ENCODE results near the gene JAKMIP1. TPM values are rescaled to one million over a fixed set of nuclear protein-coding genes. Genes with fewer than 3 reads are reported as not detected.
A peak's percentile ranks its signal among the peaks of the same experiment; 100 is the strongest.

The JAKMIP1 gene
- total and polyA plus RNA-seq, 5 donors from 2014 or later = 18.7 to 39.7 (median 32.6) TPM

DNA sequence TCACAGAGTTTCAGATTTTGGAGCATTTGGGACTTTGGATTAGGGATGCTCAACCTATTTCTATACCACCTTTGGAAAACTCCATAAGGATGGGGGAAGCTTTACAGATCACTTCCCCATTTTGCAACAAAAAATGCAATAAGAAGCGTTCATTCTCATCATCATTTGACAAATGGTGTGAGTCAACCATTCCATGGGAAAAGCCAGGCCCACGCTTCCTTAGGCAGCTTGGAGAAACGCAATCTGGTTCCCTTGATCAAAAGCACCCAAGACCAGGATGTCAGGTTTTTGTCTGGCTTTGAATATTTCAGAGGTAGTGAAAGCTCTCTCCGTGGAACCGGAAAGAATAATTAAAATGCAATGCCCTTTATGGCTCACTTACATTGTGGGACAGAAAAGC lies 102.8 kb downstream of the JAKMIP1 start:
- H3K4me1 ChIP-seq (ENCODE audit: control insufficient read depth, insufficient read depth, low read length, poor library complexity, severe bottlenecking) = no peaks in the 10 kb centered on the region
- ATAC-seq (ENCODE audit: low read depth in 2 of 2) (no peak), DNase-seq (no peak)
- Mint-ChIP-seq H3K9me3 (peaks cover 0 to 3% (median 0%) of the 10 kb centered on the region in 7 donors), H3K27ac (no peak overlapping the region), H3K36me3 (peaks cover 3% of the 10 kb centered on the region), H3K4me3 (no peak overlapping the region), H3K27me3 (no peaks in the 10 kb centered on the region), H3K4me1 (peaks cover 0 to 14% (median 5%) of the 10 kb centered on the region in 4 donors)
- H3K27ac ChIP-seq (ENCODE audit: insufficient read depth, low read length, poor library complexity, severe bottlenecking) = no peak overlapping the region
- H3K4me3 ChIP-seq (ENCODE audit: low read depth, low read length) = no peak overlapping the region
- H3K27me3 ChIP-seq (ENCODE audit: control insufficient read depth, insufficient read depth, low read length) = no peaks in the 10 kb centered on the region
- H3K36me3 ChIP-seq (ENCODE audit: control insufficient read depth, insufficient read depth, low read length) = peaks cover 9% of the 10 kb centered on the region
- H3K9me3 ChIP-seq (ENCODE audit: control insufficient read depth in 2 of 2, low read length in 2 of 2) = no peaks in the 10 kb centered on the region

DNA sequence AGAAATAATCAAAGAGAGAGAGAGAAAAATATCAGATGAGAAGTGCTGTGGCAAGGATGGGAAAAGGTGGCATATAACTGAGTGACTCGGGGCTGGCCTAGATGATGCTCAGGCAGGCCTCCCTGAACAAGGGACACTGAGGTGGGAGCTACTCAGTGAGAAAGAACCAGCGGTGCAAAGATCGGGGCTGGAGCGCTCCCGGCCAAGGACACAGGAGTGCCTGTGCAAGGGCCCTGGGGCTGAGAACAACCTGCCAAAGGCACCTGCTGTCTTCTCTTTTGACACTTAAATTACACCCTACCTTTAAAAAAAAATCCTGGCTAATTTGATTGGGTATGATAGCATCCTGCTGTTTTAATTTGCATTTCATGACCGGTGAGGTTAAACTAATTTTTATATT lies 104.5 kb downstream of the JAKMIP1 start:
- H3K4me3 Mint-ChIP-seq = no peak overlapping the region
- peaks cover 2% of the 10 kb centered on the region for H3K36me3 Mint-ChIP-seq
- Histone ChIP-seq H3K36me3 (ENCODE audit: control insufficient read depth, insufficient read depth, low read length) (peaks cover 6% of the 10 kb centered on the region), H3K27me3 (ENCODE audit: control insufficient read depth, insufficient read depth, low read length) (no peaks in the 10 kb centered on the region), H3K4me1 (ENCODE audit: control insufficient read depth, insufficient read depth, low read length, poor library complexity, severe bottlenecking) (peaks cover 7% of the 10 kb centered on the region), H3K4me3 (ENCODE audit: low read depth, low read length) (no peak overlapping the region), H3K27ac (ENCODE audit: insufficient read depth, low read length, poor library complexity, severe bottlenecking) (no peak overlapping the region), H3K9me3 (ENCODE audit: control insufficient read depth in 2 of 2, low read length in 2 of 2) (no peaks in the 10 kb centered on the region)
- peaks cover 0 to 28% (median 13%) of the 10 kb centered on the region in 4 donors for H3K4me1 Mint-ChIP-seq
- ATAC-seq (ENCODE audit: low read depth in 2 of 2) (no peak), DNase-seq (no peak)
- no peaks in the 10 kb centered on the region for H3K27me3 Mint-ChIP-seq
- no peak overlapping the region for H3K27ac Mint-ChIP-seq
- H3K9me3 Mint-ChIP-seq = peaks cover 0 to 3% (median 0%) of the 10 kb centered on the region in 7 donors

DNA sequence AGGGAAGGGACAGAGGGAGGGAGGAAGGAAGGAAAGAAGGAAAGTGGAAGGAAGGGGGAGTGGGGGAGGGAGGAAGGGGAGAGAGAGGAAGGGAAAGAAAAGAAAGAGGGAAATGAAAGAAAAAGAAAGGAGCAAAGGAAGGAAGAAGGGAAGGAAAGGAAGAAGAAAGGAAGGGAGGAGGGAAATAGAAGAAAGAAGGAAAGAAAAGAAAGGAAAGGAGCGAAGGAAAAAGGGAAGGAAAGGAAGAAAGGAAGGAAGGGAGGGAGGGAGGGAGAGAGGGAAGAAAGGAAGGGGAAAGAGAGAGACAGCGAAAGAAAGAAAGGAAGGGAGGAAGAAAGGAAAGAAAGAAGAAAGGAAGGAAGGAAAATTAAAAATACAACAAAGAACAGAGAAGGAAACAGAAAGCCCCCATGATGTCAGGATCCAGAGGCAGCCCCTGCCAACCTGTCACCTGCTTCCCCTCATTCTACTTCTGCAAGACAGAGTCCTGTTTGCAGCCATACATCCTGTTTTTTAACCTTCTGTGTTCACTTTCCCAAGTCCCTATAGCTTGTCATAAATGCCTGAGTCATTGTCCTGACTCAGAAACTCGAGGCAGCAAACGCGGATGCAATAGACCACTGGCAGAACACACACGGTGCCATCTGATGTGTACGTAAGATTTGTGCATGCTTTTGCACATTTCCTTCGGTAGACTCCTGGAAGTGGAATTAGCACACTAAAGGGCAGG lies 105.2 kb downstream of the JAKMIP1 start:
- H3K4me3 Mint-ChIP-seq = no peak overlapping the region
- ATAC-seq (ENCODE audit: low read depth in 2 of 2) (no peak), DNase-seq (peak in 1 of 3 donors; percentile 23)
- no peaks in the 10 kb centered on the region for H3K9me3 ChIP-seq (ENCODE audit: control insufficient read depth in 2 of 2, low read length in 2 of 2)
- H3K27me3 Mint-ChIP-seq = no peaks in the 10 kb centered on the region
- peak overlapping the region in 1 of 3 donors; percentile 20 for H3K27ac Mint-ChIP-seq
- no peaks in the 10 kb centered on the region for H3K36me3 Mint-ChIP-seq
- peaks cover 7% of the 10 kb centered on the region for H3K4me1 ChIP-seq (ENCODE audit: control insufficient read depth, insufficient read depth, low read length, poor library complexity, severe bottlenecking)
- peaks cover 6% of the 10 kb centered on the region for H3K36me3 ChIP-seq (ENCODE audit: control insufficient read depth, insufficient read depth, low read length)
- H3K27me3 ChIP-seq (ENCODE audit: control insufficient read depth, insufficient read depth, low read length) = no peaks in the 10 kb centered on the region
- no peak overlapping the region for H3K27ac ChIP-seq (ENCODE audit: insufficient read depth, low read length, poor library complexity, severe bottlenecking)
- H3K4me3 ChIP-seq (ENCODE audit: low read depth, low read length) = no peak overlapping the region
- H3K4me1 Mint-ChIP-seq = peaks cover 0 to 28% (median 13%) of the 10 kb centered on the region in 4 donors
- H3K9me3 Mint-ChIP-seq = peaks cover 0 to 3% (median 0%) of the 10 kb centered on the region in 7 donors

DNA sequence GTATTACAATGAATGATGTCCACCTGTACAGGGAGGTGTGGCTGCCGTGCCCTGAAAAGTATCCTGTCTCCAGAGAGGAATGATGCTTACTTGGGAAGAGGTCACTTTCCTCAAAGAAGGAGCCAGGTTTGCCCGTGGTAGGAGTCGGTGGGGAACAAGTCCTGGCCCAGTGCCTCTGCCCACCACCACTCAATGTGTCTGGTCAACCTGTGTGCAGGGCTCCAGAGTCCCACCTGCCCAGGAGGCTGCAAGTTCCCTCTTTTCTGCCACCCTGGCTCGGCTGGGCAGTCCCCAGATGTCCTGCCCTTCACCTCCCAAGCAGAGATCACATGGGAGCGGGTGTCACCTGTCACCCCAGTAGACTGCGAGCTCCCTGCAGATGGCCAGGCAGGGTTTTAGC lies 106.7 kb downstream of the JAKMIP1 start:
- DNase-seq (no peak), ATAC-seq (ENCODE audit: low read depth in 2 of 2) (no peak)
- H3K27ac ChIP-seq (ENCODE audit: insufficient read depth, low read length, poor library complexity, severe bottlenecking) = no peak overlapping the region
- no peak overlapping the region for H3K4me3 ChIP-seq (ENCODE audit: low read depth, low read length)
- Mint-ChIP-seq H3K9me3 (peaks cover 0 to 3% (median 0%) of the 10 kb centered on the region in 7 donors), H3K4me3 (no peak overlapping the region), H3K27ac (no peak overlapping the region), H3K36me3 (no peaks in the 10 kb centered on the region), H3K27me3 (no peaks in the 10 kb centered on the region), H3K4me1 (peaks cover 0 to 23% (median 10%) of the 10 kb centered on the region in 4 donors)
- H3K4me1 ChIP-seq (ENCODE audit: control insufficient read depth, insufficient read depth, low read length, poor library complexity, severe bottlenecking) = peaks cover 7% of the 10 kb centered on the region
- H3K36me3 ChIP-seq (ENCODE audit: control insufficient read depth, insufficient read depth, low read length) = no peaks in the 10 kb centered on the region
- no peaks in the 10 kb centered on the region for H3K27me3 ChIP-seq (ENCODE audit: control insufficient read depth, insufficient read depth, low read length)
- no peaks in the 10 kb centered on the region for H3K9me3 ChIP-seq (ENCODE audit: control insufficient read depth in 2 of 2, low read length in 2 of 2)

DNA sequence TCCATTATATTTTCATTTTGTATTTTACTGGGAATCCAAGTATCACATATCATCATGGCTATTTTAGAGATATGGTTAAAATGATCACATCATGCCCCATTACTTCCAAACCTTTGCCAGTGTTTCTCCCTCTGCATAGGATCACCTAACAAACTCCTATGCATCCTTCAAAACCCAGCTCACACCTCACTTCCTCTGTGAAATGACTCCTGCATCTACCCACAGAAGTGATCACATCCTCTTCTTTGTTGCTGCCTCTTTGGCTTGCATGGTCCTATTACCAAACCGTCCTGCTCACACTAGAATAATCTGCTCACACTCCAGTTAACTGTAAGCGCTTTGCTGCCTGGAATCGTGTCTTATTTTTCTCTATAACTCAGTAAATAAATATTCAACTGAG lies 107.4 kb downstream of the JAKMIP1 start:
- H3K27ac ChIP-seq (ENCODE audit: insufficient read depth, low read length, poor library complexity, severe bottlenecking) = no peak overlapping the region
- Mint-ChIP-seq H3K9me3 (peaks cover 0 to 3% (median 0%) of the 10 kb centered on the region in 7 donors), H3K27ac (peak overlapping the region in 1 of 3 donors; percentile 43), H3K36me3 (no peaks in the 10 kb centered on the region), H3K4me1 (peaks cover 0 to 22% (median 12%) of the 10 kb centered on the region in 4 donors), H3K4me3 (no peak overlapping the region), H3K27me3 (no peaks in the 10 kb centered on the region)
- no peak overlapping the region for H3K4me3 ChIP-seq (ENCODE audit: low read depth, low read length)
- ATAC-seq (ENCODE audit: low read depth in 2 of 2) (no peak), DNase-seq (peak in 1 of 3 donors; percentile 10)
- H3K36me3 ChIP-seq (ENCODE audit: control insufficient read depth, insufficient read depth, low read length) = no peaks in the 10 kb centered on the region
- H3K4me1 ChIP-seq (ENCODE audit: control insufficient read depth, insufficient read depth, low read length, poor library complexity, severe bottlenecking) = peaks cover 7% of the 10 kb centered on the region
- H3K9me3 ChIP-seq (ENCODE audit: control insufficient read depth in 2 of 2, low read length in 2 of 2) = no peaks in the 10 kb centered on the region
- no peaks in the 10 kb centered on the region for H3K27me3 ChIP-seq (ENCODE audit: control insufficient read depth, insufficient read depth, low read length)

DNA sequence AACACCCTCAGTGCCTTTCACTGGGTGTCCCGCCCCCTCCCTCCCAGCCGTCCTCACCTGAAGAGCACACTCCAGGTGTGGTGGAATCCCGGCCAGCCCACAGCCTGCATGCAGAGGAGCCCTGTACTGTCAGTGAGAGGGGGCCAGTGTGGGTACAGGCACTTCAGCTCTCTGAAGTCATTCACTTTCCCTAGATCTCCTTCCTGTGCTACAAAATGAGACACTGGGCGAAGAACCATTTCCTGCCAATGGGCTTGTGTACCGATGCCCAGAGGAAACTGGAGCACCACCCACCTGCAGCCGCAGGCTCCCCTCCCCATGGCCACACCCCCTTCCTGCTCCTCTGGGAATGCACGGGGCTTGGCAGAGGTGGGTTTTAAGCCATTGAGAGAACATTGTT lies 108.2 kb downstream of the JAKMIP1 start:
- Mint-ChIP-seq H3K27ac (peak overlapping the region in 1 of 3 donors; percentile 86), H3K27me3 (no peaks in the 10 kb centered on the region), H3K9me3 (peaks cover 0 to 3% (median 0%) of the 10 kb centered on the region in 7 donors), H3K4me3 (peak overlapping the region in 1 of 4 donors; percentile 49), H3K36me3 (no peaks in the 10 kb centered on the region), H3K4me1 (peaks cover 0 to 22% (median 12%) of the 10 kb centered on the region in 4 donors)
- Histone ChIP-seq H3K4me3 (ENCODE audit: low read depth, low read length) (no peak overlapping the region), H3K27me3 (ENCODE audit: control insufficient read depth, insufficient read depth, low read length) (no peaks in the 10 kb centered on the region), H3K36me3 (ENCODE audit: control insufficient read depth, insufficient read depth, low read length) (no peaks in the 10 kb centered on the region), H3K9me3 (ENCODE audit: control insufficient read depth in 2 of 2, low read length in 2 of 2) (no peaks in the 10 kb centered on the region), H3K27ac (ENCODE audit: insufficient read depth, low read length, poor library complexity, severe bottlenecking) (no peak overlapping the region), H3K4me1 (ENCODE audit: control insufficient read depth, insufficient read depth, low read length, poor library complexity, severe bottlenecking) (peaks cover 7% of the 10 kb centered on the region)
- ATAC-seq (ENCODE audit: low read depth in 2 of 2) (no peak), DNase-seq (peak in 1 of 3 donors; percentile 33)

DNA sequence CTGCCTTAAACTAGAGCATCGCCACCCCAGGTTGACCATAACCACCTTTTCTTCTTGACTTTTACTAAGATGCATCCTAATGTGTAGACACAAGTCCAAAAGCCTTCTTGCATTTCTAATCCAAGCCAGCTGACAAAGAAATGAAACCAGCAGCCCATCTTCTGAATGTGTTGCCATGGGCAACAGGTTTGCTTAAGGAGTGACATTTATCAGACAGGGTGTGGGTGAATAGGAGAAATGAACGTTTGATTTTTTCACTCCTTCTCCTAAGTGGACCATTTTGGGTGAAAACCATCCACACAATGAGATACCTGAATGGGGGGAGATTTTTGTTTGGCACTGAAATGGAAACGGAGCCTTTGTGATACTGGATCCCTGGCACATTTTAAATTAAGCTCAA lies 109.4 kb downstream of the JAKMIP1 start:
- H3K27me3 Mint-ChIP-seq = no peaks in the 10 kb centered on the region
- peak overlapping the region in 2 of 3 donors; percentile 27 to 34 for H3K27ac Mint-ChIP-seq

DNA sequence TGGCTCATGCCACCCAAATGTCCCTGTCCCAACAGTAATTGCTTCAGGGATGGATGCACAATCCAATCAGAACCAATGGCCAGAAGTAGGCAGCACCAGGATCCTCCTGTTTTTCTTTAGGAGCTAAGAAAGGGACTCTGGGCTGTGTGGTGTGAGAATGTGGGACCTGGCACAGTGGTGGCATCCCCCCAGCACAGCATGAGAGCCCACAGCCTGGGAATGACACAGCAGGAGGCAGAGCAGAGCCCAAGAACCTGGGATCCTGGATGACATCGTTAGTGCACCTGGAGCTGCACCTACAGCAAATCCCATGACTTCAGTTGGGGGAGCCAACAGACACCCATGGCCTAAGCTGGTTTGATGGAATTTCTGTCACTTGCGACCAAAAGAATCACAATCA lies 111.4 kb downstream of the JAKMIP1 start:
- no peak for ATAC-seq (ENCODE audit: low read depth in 2 of 2)

More for the DNA sequence above, 109.4 kb downstream of the JAKMIP1 start:
- Histone ChIP-seq H3K9me3 (ENCODE audit: control insufficient read depth in 2 of 2, low read length in 2 of 2) (no peaks in the 10 kb centered on the region), H3K36me3 (ENCODE audit: control insufficient read depth, insufficient read depth, low read length) (no peaks in the 10 kb centered on the region), H3K27ac (ENCODE audit: insufficient read depth, low read length, poor library complexity, severe bottlenecking) (no peak overlapping the region), H3K27me3 (ENCODE audit: control insufficient read depth, insufficient read depth, low read length) (no peaks in the 10 kb centered on the region), H3K4me1 (ENCODE audit: control insufficient read depth, insufficient read depth, low read length, poor library complexity, severe bottlenecking) (peaks cover 7% of the 10 kb centered on the region), H3K4me3 (ENCODE audit: low read depth, low read length) (no peak overlapping the region)
- Mint-ChIP-seq H3K9me3 (peaks cover 0 to 3% (median 0%) of the 10 kb centered on the region in 7 donors), H3K36me3 (peaks cover 3% of the 10 kb centered on the region), H3K4me3 (peak overlapping the region in 1 of 4 donors; percentile 23), H3K4me1 (peaks cover 1 to 22% (median 12%) of the 10 kb centered on the region in 4 donors)
- ATAC-seq (ENCODE audit: low read depth in 2 of 2) = no peak
- no peak for DNase-seq

More for the DNA sequence above, 111.4 kb downstream of the JAKMIP1 start:
- H3K36me3 ChIP-seq (ENCODE audit: control insufficient read depth, insufficient read depth, low read length) = peaks cover 9% of the 10 kb centered on the region
- H3K27me3 ChIP-seq (ENCODE audit: control insufficient read depth, insufficient read depth, low read length) = no peaks in the 10 kb centered on the region
- Mint-ChIP-seq H3K9me3 (peaks cover 0 to 3% (median 0%) of the 10 kb centered on the region in 7 donors), H3K27me3 (no peaks in the 10 kb centered on the region), H3K4me3 (no peak overlapping the region), H3K27ac (no peak overlapping the region), H3K4me1 (peaks cover 1 to 22% (median 12%) of the 10 kb centered on the region in 4 donors), H3K36me3 (peaks cover 9% of the 10 kb centered on the region)
- H3K9me3 ChIP-seq (ENCODE audit: control insufficient read depth in 2 of 2, low read length in 2 of 2) = no peaks in the 10 kb centered on the region
- no peak overlapping the region for H3K27ac ChIP-seq (ENCODE audit: insufficient read depth, low read length, poor library complexity, severe bottlenecking)
- DNase-seq = no peak
- H3K4me1 ChIP-seq (ENCODE audit: control insufficient read depth, insufficient read depth, low read length, poor library complexity, severe bottlenecking) = peaks cover 7% of the 10 kb centered on the region
- no peak overlapping the region for H3K4me3 ChIP-seq (ENCODE audit: low read depth, low read length)
